ENCODE data around the gene NCOA4. TPM values are rescaled to one million over a fixed set of nuclear protein-coding genes. Genes with fewer than 3 reads are reported as not detected.
A peak's percentile ranks its signal among the peaks of the same experiment; 100 is the strongest.
"Not testable (repeated sequence)": the region's sequence is repeated elsewhere in the genome, so short reads cannot be mapped to it uniquely, and the experiment has no call there.

The NCOA4 gene
- total and polyA plus RNA-seq, 3 experiments from 2014 or later, result 110 to 147 (median 113) TPM

DNA sequence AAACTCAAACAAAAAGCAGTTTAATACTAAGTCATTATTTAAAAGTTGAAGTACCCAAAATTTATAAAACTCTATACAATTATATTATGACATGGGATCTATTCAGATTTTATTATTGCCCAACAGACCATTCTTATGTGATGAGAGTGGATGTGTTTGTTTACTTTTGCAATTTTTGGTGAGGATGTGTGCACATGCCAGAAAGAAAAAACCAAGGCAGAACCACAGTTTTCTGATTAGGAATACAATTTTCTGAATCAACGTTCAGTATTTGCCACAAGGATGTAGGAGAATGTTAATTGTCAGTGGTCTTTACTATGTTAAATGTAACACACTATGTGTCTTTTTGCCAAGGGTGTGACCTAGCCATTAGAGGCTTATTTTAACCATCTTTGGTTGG lies 49.1 kb downstream of the NCOA4 start:
- H3K27me3 ChIP-seq (ENCODE audit: insufficient read depth, low read length, poor library complexity, severe bottlenecking); H3K4me3 ChIP-seq (ENCODE audit: low read length); H3K9me3 Mint-ChIP-seq; H3K36me3 ChIP-seq (ENCODE audit: insufficient read depth, low read length); H3K27ac Mint-ChIP-seq; H3K4me3 Mint-ChIP-seq; H3K4me1 ChIP-seq (ENCODE audit: insufficient read depth, low read length); H3K27me3 Mint-ChIP-seq; CTCF ChIA-PET; DNase-seq; POLR2A ChIA-PET; H3K27ac ChIP-seq (ENCODE audit: low read depth, low read length); H3K9me3 ChIP-seq (ENCODE audit: low read length): not testable (repeated sequence)
- peaks cover 5 to 11% (median 7%) of the 10 kb centered on the region in 3 donors for H3K4me1 Mint-ChIP-seq
- peaks cover 0 to 43% (median 3%) of the 10 kb centered on the region in 3 donors for H3K36me3 Mint-ChIP-seq

DNA sequence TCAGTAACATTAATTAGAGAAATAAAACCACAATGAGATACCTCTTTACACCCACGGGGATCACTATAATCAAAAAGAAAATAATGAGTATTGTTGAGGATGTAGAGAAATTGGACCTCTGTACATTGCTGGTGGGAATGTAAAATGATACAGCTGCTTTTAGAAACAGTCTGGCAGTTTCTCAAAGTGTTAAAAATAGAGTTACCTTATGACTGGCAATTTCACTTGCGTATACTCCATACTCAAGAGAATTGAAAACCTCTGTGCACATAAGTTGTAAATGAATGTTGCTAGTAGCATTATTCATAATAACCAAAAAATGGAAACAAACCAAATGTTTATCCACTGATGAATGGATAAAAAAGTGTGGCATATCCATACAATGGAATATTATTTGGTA lies 51.9 kb downstream of the NCOA4 start:
- H3K4me3 ChIP-seq (ENCODE audit: low read length); H3K27ac ChIP-seq (ENCODE audit: low read depth, low read length); POLR2A ChIA-PET; H3K4me1 ChIP-seq (ENCODE audit: insufficient read depth, low read length); H3K36me3 ChIP-seq (ENCODE audit: insufficient read depth, low read length); H3K9me3 ChIP-seq (ENCODE audit: low read length); H3K9me3 Mint-ChIP-seq; H3K4me3 Mint-ChIP-seq; CTCF ChIA-PET; H3K27ac Mint-ChIP-seq; H3K27me3 Mint-ChIP-seq; H3K27me3 ChIP-seq (ENCODE audit: insufficient read depth, low read length, poor library complexity, severe bottlenecking); DNase-seq: not testable (repeated sequence)
- H3K4me1 Mint-ChIP-seq, result peaks cover 15 to 23% (median 20%) of the 10 kb centered on the region in 3 donors
- peaks cover 0 to 36% (median 1%) of the 10 kb centered on the region in 3 donors for H3K36me3 Mint-ChIP-seq

DNA sequence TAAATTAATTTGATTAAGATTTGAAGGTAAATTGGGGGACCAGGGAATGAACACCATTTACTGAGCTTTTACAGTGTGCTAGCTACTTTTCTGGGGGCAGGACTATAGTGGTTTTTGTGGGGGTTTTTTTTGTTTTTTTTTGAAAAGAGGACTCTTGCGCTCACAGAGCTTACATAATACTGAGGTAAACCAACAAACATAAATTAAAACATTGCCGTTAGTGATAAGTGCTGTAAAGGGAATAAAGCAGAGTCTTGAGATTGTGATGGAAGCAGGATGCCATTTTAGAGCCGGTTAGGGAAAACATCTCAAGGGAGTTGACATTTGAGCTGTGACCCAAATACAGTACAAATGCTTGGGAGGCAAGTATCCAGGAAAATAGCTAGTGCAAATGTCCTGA lies 56.4 kb downstream of the NCOA4 start:
- peak overlapping the region; percentile 3 to 100 (median 13) for H3K4me3 Mint-ChIP-seq
- peak overlapping the region; percentile 78 for H3K27ac ChIP-seq (ENCODE audit: low read depth, low read length)
- CTCF ChIA-PET; H3K4me1 ChIP-seq (ENCODE audit: insufficient read depth, low read length); POLR2A ChIA-PET; H3K9me3 Mint-ChIP-seq; H3K36me3 ChIP-seq (ENCODE audit: insufficient read depth, low read length); H3K27me3 ChIP-seq (ENCODE audit: insufficient read depth, low read length, poor library complexity, severe bottlenecking); H3K4me3 ChIP-seq (ENCODE audit: low read length); DNase-seq; H3K27me3 Mint-ChIP-seq; H3K9me3 ChIP-seq (ENCODE audit: low read length): not testable (repeated sequence)
- H3K4me1 Mint-ChIP-seq, result peaks cover 37 to 53% (median 50%) of the 10 kb centered on the region in 3 donors
- H3K36me3 Mint-ChIP-seq, result peaks cover 0 to 29% (median 1%) of the 10 kb centered on the region in 3 donors
- peak overlapping the region in 4 of 8 donors; percentile 41 to 82 (median 61) for H3K27ac Mint-ChIP-seq

- Mint-ChIP-seq H3K4me3 (peak overlapping the region; percentile 95 to 100 (median 99)), H3K36me3 (peaks cover 0 to 27% (median 1%) of the 10 kb centered on the region in 3 donors), H3K27ac (peak overlapping the region; percentile 82 to 98 (median 96)), H3K4me1 (peaks cover 40 to 56% (median 55%) of the 10 kb centered on the region in 3 donors)
- H3K9me3 Mint-ChIP-seq; H3K36me3 ChIP-seq (ENCODE audit: insufficient read depth, low read length); H3K27me3 ChIP-seq (ENCODE audit: insufficient read depth, low read length, poor library complexity, severe bottlenecking); H3K9me3 ChIP-seq (ENCODE audit: low read length); DNase-seq; POLR2A ChIA-PET; H3K27me3 Mint-ChIP-seq; H3K4me1 ChIP-seq (ENCODE audit: insufficient read depth, low read length): not testable (repeated sequence)
- H3K4me3 ChIP-seq (ENCODE audit: low read length), result peak overlapping the region; percentile 83
- CTCF ChIA-PET, result interaction anchor here (1.3 kb wide), 1 partner anchor 55 kb away, joined by 3 read pairs; no protein-coding TSS in a partner anchor
- H3K27ac ChIP-seq (ENCODE audit: low read depth, low read length), result peak overlapping the region; percentile 78
These were observed 57.6 kb downstream of the NCOA4 start for GRCh38 chr10:45972813-45973169.

DNA sequence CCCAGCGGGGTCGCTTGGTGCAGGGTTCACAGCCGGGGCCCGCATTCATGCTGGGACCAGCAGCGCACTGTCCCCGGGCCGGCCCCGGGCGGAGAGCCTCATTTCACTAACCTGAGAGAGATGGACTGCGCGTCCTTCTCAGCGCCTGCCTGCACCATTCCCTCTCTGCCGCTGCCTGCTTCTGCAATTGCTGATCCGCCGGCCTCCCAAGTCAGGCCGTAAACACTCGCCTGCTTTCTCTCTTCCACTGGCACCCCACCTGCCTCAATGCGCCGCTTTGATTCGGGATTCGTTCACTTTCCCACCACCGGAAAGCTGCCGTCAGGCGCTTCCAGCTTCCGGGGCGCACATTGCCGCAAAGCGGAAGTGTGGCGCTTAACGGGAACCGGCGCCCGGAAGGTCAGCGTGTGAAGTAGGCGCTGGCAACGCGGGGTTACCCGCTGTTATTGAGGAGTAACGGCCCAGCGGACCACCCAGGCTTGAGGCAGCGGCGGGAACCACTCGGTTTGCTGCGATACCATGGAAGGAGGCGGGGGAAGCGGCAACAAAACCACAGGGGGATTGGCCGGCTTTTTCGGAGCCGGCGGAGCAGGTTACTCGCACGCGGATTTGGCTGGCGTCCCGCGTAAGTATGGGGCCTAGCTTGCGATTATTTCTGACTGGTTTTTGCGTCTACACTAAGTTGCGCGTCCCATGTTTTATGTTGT lies 58.2 kb downstream of the NCOA4 start, which contains the start of gene TIMM23:
TSS of gene TIMM23 (plus strand) at position 384 of the 707 bp plus-strand sequence. CDS start at position 520, 136 bp downstream.
- peak within 1 kb of the TSS; percentile 95 to 100 (median 99) for H3K4me3 Mint-ChIP-seq
- POLR2A ChIA-PET, result not testable (repeated sequence)
- CTCF ChIA-PET, result interaction anchor here (1.3 kb wide), 1 partner anchor 55 kb away, joined by 3 read pairs; no protein-coding TSS in a partner anchor

DNA sequence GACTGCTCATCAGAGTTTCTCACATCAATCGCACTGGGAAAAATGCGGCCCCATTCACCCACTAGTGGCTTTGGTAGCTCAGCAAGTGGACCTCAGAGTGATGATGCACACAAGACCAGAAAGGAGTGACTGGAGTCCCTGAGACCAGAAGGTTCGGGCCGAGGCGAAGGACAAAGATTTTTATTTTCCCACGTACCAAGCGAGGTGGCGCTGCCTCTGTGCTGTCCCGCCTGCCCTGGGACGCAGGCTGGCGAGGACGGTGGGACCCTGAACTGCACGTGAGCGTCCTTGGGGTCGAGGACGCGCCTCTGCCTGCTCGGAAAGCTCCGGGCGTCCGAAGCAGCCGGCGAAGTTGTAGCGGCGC lies 58.7 kb downstream of the NCOA4 start:
- Histone ChIP-seq H3K27ac (ENCODE audit: low read depth, low read length) (peak overlapping the region; percentile 78), H3K4me3 (ENCODE audit: low read length) (peak overlapping the region; percentile 83)
- H3K4me1 ChIP-seq (ENCODE audit: insufficient read depth, low read length); H3K27me3 Mint-ChIP-seq; POLR2A ChIA-PET; DNase-seq; CTCF ChIA-PET; H3K36me3 ChIP-seq (ENCODE audit: insufficient read depth, low read length); H3K9me3 Mint-ChIP-seq; H3K9me3 ChIP-seq (ENCODE audit: low read length); H3K27me3 ChIP-seq (ENCODE audit: insufficient read depth, low read length, poor library complexity, severe bottlenecking): not testable (repeated sequence)
- H3K4me1 Mint-ChIP-seq, result peaks cover 47 to 66% (median 63%) of the 10 kb centered on the region in 3 donors
- H3K27ac Mint-ChIP-seq, result peak overlapping the region; percentile 36 to 96 (median 86)
- peaks cover 0 to 22% (median 1%) of the 10 kb centered on the region in 3 donors for H3K36me3 Mint-ChIP-seq
- peak overlapping the region; percentile 95 to 100 (median 99) for H3K4me3 Mint-ChIP-seq

More for the DNA sequence above, 58.2 kb downstream of the NCOA4 start, which contains the start of gene TIMM23:
- Mint-ChIP-seq H3K36me3 (peaks cover 0 to 24% (median 1%) of the 10 kb centered on the region in 3 donors), H3K4me1 (peaks cover 43 to 60% (median 57%) of the 10 kb centered on the region in 3 donors), H3K27ac (peak within 1 kb of the TSS; percentile 82 to 98 (median 96))
- H3K27me3 ChIP-seq (ENCODE audit: insufficient read depth, low read length, poor library complexity, severe bottlenecking); H3K9me3 ChIP-seq (ENCODE audit: low read length); H3K27me3 Mint-ChIP-seq; H3K9me3 Mint-ChIP-seq; H3K36me3 ChIP-seq (ENCODE audit: insufficient read depth, low read length); H3K4me1 ChIP-seq (ENCODE audit: insufficient read depth, low read length): not testable (repeated sequence)
- Histone ChIP-seq H3K27ac (ENCODE audit: low read depth, low read length) (peak within 1 kb of the TSS; percentile 78), H3K4me3 (ENCODE audit: low read length) (peak within 1 kb of the TSS; percentile 83)
- DNase-seq, result peak; percentile 82 to 90 (median 86)

GRCh38 chr10:45971019-45971418 lies 59.4 kb downstream of the NCOA4 start:
- Mint-ChIP-seq H3K27ac (peak overlapping the region in 1 of 8 donors; percentile 93), H3K4me3 (peak overlapping the region; percentile 95 to 100 (median 99)), H3K4me1 (peaks cover 49 to 70% (median 68%) of the 10 kb centered on the region in 3 donors), H3K36me3 (peaks cover 0 to 20% (median 1%) of the 10 kb centered on the region in 3 donors)
- peak overlapping the region; percentile 83 for H3K4me3 ChIP-seq (ENCODE audit: low read length)
- H3K4me1 ChIP-seq (ENCODE audit: insufficient read depth, low read length); H3K27me3 ChIP-seq (ENCODE audit: insufficient read depth, low read length, poor library complexity, severe bottlenecking); H3K36me3 ChIP-seq (ENCODE audit: insufficient read depth, low read length); POLR2A ChIA-PET; H3K9me3 Mint-ChIP-seq; CTCF ChIA-PET; H3K27me3 Mint-ChIP-seq; DNase-seq; H3K27ac ChIP-seq (ENCODE audit: low read depth, low read length); H3K9me3 ChIP-seq (ENCODE audit: low read length): not testable (repeated sequence)

GRCh38 chr10:45962686-45963452 lies 67.6 kb downstream of the NCOA4 start:
- Mint-ChIP-seq H3K36me3 (peaks cover 0 to 23% (median 4%) of the 10 kb centered on the region in 3 donors), H3K4me1 (peaks cover 11 to 15% (median 15%) of the 10 kb centered on the region in 3 donors)
- H3K27ac Mint-ChIP-seq; POLR2A ChIA-PET; DNase-seq; H3K4me1 ChIP-seq (ENCODE audit: insufficient read depth, low read length); H3K9me3 Mint-ChIP-seq; H3K36me3 ChIP-seq (ENCODE audit: insufficient read depth, low read length); H3K27ac ChIP-seq (ENCODE audit: low read depth, low read length); H3K27me3 ChIP-seq (ENCODE audit: insufficient read depth, low read length, poor library complexity, severe bottlenecking); H3K27me3 Mint-ChIP-seq; CTCF ChIA-PET; H3K4me3 Mint-ChIP-seq; H3K9me3 ChIP-seq (ENCODE audit: low read length); H3K4me3 ChIP-seq (ENCODE audit: low read length): not testable (repeated sequence)
